ENCODE data around the gene RAP1B.

The RAP1B gene

DNA sequence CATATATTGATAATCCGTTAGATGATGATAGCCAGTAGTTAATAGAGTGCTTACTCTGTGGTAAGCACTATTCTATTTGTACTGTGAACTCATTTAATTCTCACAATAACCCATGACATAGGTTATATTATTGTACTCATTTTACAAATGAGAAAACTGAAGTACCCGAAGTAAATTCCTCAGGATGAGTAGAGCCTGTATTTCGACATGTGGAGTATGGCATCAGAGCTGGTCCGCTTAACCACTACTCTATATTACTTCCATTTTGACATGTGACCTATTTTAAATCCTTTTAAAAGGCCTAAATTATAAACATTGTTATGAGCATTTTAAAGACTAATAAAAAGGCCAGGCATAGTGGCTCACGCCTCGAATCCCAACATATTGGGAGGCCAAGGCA lies 8.0 kb upstream of the RAP1B start:
- POLR2A ChIA-PET = no interaction called here
- CTCF ChIA-PET = no interaction called here
- H3K4me3 ChIP-seq (ENCODE audit: low read depth, low read length) = no peak overlapping the region
- TF ChIP-seq, protein P1, sequence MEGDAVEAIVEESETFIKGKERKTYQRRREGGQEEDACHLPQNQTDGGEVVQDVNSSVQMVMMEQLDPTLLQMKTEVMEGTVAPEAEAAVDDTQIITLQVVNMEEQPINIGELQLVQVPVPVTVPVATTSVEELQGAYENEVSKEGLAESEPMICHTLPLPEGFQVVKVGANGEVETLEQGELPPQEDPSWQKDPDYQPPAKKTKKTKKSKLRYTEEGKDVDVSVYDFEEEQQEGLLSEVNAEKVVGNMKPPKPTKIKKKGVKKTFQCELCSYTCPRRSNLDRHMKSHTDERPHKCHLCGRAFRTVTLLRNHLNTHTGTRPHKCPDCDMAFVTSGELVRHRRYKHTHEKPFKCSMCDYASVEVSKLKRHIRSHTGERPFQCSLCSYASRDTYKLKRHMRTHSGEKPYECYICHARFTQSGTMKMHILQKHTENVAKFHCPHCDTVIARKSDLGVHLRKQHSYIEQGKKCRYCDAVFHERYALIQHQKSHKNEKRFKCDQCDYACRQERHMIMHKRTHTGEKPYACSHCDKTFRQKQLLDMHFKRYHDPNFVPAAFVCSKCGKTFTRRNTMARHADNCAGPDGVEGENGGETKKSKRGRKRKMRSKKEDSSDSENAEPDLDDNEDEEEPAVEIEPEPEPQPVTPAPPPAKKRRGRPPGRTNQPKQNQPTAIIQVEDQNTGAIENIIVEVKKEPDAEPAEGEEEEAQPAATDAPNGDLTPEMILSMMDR (IDR thresholded peaks at IDR 0.05; ENCODE audit: insufficient read depth, low read length, missing control alignments) = no peak
- no peak for DNase-seq (ENCODE audit: low read depth, low spot score)

- TF ChIP-seq, protein P1 (IDR thresholded peaks at IDR 0.05; ENCODE audit: insufficient read depth, low read length, missing control alignments) = no peak
- DNase-seq (ENCODE audit: low read depth, low spot score) = no peak
- ChIA-PET POLR2A (interaction anchor here (0.6 kb wide), 1 partner anchor 601 kb away, joined by 3 read pairs; no protein-coding TSS in a partner anchor), CTCF (interaction anchor here (1.1 kb wide), 1 partner anchor 249 kb away, joined by 3 read pairs; no protein-coding TSS in a partner anchor)
- H3K4me3 ChIP-seq (ENCODE audit: low read depth, low read length) = no peak overlapping the region
Observed at GRCh38 chr12:68608191-68608590, 2.5 kb upstream of the RAP1B start.

GRCh38 chr12:68609998-68610369 lies 715 bp upstream of the RAP1B start:
- TF ChIP-seq, protein P1 (IDR thresholded peaks at IDR 0.05; ENCODE audit: insufficient read depth, low read length, missing control alignments) = no peak
- ChIA-PET CTCF (interaction anchor here (0.8 to 2.8 kb wide), 4 partner anchors 12 to 260 kb away, joined by 3 to 8 read pairs (median 4); no protein-coding TSS in a partner anchor), POLR2A (interaction anchor here (0.8 to 1.2 kb wide), 4 partner anchors 9 to 112 kb away, joined by 3 to 4 read pairs (median 3); no protein-coding TSS in a partner anchor)
- peak overlapping the region; percentile 63 for H3K4me3 ChIP-seq (ENCODE audit: low read depth, low read length)
- no peak for DNase-seq (ENCODE audit: low read depth, low spot score)

- peak overlapping the region; percentile 84 for H3K4me3 ChIP-seq (ENCODE audit: low read depth, low read length)
- ChIA-PET CTCF (interaction anchor here (0.9 to 2.8 kb wide), 3 partner anchors 11 to 252 kb away, joined by 3 to 10 read pairs (median 8); no protein-coding TSS in a partner anchor), POLR2A (interaction anchor here (0.5 to 1.2 kb wide), 4 partner anchors 25 to 904 kb away, joined by 3 to 4 read pairs (median 4); no protein-coding TSS in a partner anchor)
- DNase-seq (ENCODE audit: low read depth, low spot score) = no peak
- TF ChIP-seq, protein P1 (IDR thresholded peaks at IDR 0.05; ENCODE audit: insufficient read depth, low read length, missing control alignments) = no peak
Observed at GRCh38 chr12:68611094-68611805, 551 bp downstream of the RAP1B start.

GRCh38 chr12:68611806-68612160 lies 1.1 kb downstream of the RAP1B start:
- ChIA-PET POLR2A (no interaction called here), CTCF (interaction anchor here (0.9 to 2.8 kb wide), 4 partner anchors 10 to 253 kb away, joined by 3 to 10 read pairs (median 6); no protein-coding TSS in a partner anchor)
- TF ChIP-seq, protein P1 (IDR thresholded peaks at IDR 0.05; ENCODE audit: insufficient read depth, low read length, missing control alignments) = no peak
- peak overlapping the region; percentile 84 for H3K4me3 ChIP-seq (ENCODE audit: low read depth, low read length)
- DNase-seq (ENCODE audit: low read depth, low spot score) = no peak

GRCh38 chr12:68612202-68612601 lies 1.5 kb downstream of the RAP1B start:
- POLR2A ChIA-PET = interaction anchor here (0.7 to 1.1 kb wide), 2 partner anchors 10 to 75 kb away, joined by 4 read pairs; partner anchors contain the start of gene NUP107
- TF ChIP-seq, protein P1 (IDR thresholded peaks at IDR 0.05; ENCODE audit: insufficient read depth, low read length, missing control alignments) = no peak
- CTCF ChIA-PET = interaction anchor here (0.9 to 2.8 kb wide), 4 partner anchors 10 to 253 kb away, joined by 3 to 10 read pairs (median 6); no protein-coding TSS in a partner anchor
- peak overlapping the region; percentile 84 for H3K4me3 ChIP-seq (ENCODE audit: low read depth, low read length)
- DNase-seq (ENCODE audit: low read depth, low spot score) = no peak
